RWPE1 (cell line): Measurements from ENCODE around the gene TBXAS1.
A peak's percentile ranks its signal among the peaks of the same experiment; 100 is the strongest.

Experiments used
- CTCF ChIA-PET: fragments of 350-600 bp; sonication (Branson Sonifier 250); formaldehyde crosslinking; extraction: SDS; loops from one replicate; lab custom pipeline; 2021; lab: Yijun Ruan, JAX
- POLR2A ChIA-PET: fragments of 400-600 bp; formaldehyde crosslinking; extraction: SDS; loops from one replicate; lab custom pipeline; 2020; ENCODE audit warnings: antibody characterized with exemption; ENCODE audit not compliant: low non-redundant PET; lab: Yijun Ruan, JAX
- DNase-seq: peaks from one replicate; pipeline ENCODE4 v3.0.0; 2012; ENCODE audit warnings: low spot score
- H3K27ac ChIP-seq: fragments of 450-650 bp; 2 replicates; pipeline ENCODE4 v1.5.1; 2017
- CTCF ChIP-seq: fragments of 450-650 bp; conservative IDR thresholded peaks from 2 replicates; pipeline ENCODE4 v1.5.1; 2017; ENCODE audit warnings: low read depth, mild to moderate bottlenecking

Gene TBXAS1

GRCh38 chr7:139913845-139914135 lies 84.7 kb downstream of the TBXAS1 start:
- CTCF ChIA-PET: no interaction called here
- TF ChIP-seq CTCF: no peak
- peak overlapping the region; percentile 26; the same call in 1 of the 2 replicates for H3K27ac ChIP-seq
- POLR2A ChIA-PET: no interaction called here
- no peak for DNase-seq

GRCh38 chr7:139914306-139915267 lies 85.5 kb downstream of the TBXAS1 start:
- H3K27ac ChIP-seq: peak overlapping the region; percentile 26; the same call in 1 of the 2 replicates
- ChIA-PET POLR2A (no interaction called here), CTCF (no interaction called here)
- no peak for DNase-seq
- TF ChIP-seq CTCF: no peak

GRCh38 chr7:139915268-139915863 lies 86.3 kb downstream of the TBXAS1 start:
- TF ChIP-seq CTCF: no peak
- ChIA-PET POLR2A (no interaction called here), CTCF (no interaction called here)
- H3K27ac ChIP-seq: peak overlapping the region; percentile 97
- DNase-seq: no peak

- CTCF ChIA-PET: interaction anchor here (0.6 kb wide), 1 partner anchor 822 kb away, joined by 3 read pairs; no protein-coding TSS in a partner anchor
- H3K27ac ChIP-seq: peak overlapping the region; percentile 97
- POLR2A ChIA-PET: interaction anchor here (0.6 kb wide), 1 partner anchor 72 kb away, joined by 3 read pairs; no protein-coding TSS in a partner anchor
- no peak for TF ChIP-seq CTCF
- peak; percentile 94 for DNase-seq
These were observed 87.0 kb downstream of the TBXAS1 start for GRCh38 chr7:139915864-139916716.

- no peak for TF ChIP-seq CTCF
- POLR2A ChIA-PET: interaction anchor here (0.6 kb wide), 1 partner anchor 71 kb away, joined by 3 read pairs; no protein-coding TSS in a partner anchor
- CTCF ChIA-PET: interaction anchor here (0.6 to 0.8 kb wide), 2 partner anchors 33 to 823 kb away, joined by 3 read pairs; no protein-coding TSS in a partner anchor
- H3K27ac ChIP-seq: peak overlapping the region; percentile 97
- no peak for DNase-seq
These were observed 87.8 kb downstream of the TBXAS1 start for GRCh38 chr7:139916717-139917395.
